HUES64 (cell line): ENCODE measurements around the gene LCN6.

Source experiments
- H3K27ac ChIP-seq: 2 replicates; pipeline ENCODE4 v1.7.0; 2013; ENCODE audit warnings: low read depth, low read length, inconsistent platforms
- H3K27me3 ChIP-seq: 2 replicates; pipeline ENCODE4 v1.6.1; 2013; ENCODE audit warnings: mild to moderate bottlenecking, low read length; ENCODE audit not compliant: insufficient read depth
- H3K36me3 ChIP-seq: 2 replicates; pipeline ENCODE4 v1.6.1; 2013; ENCODE audit warnings: mild to moderate bottlenecking, low read length; ENCODE audit not compliant: insufficient read depth
- H3K4me1 ChIP-seq: 2 replicates; pipeline ENCODE4 v1.6.1; 2013; ENCODE audit warnings: mild to moderate bottlenecking, low read length, moderate library complexity; ENCODE audit not compliant: insufficient read depth
- H3K4me3 ChIP-seq: 2 replicates; pipeline ENCODE4 v1.5.1; 2013; ENCODE audit warnings: mild to moderate bottlenecking, low read length, moderate library complexity
- H3K9ac ChIP-seq: 2 replicates; pipeline ENCODE4 v1.6.1; 2013; ENCODE audit warnings: mild to moderate bottlenecking, low read depth, low read length
- H3K9me3 ChIP-seq: 2 replicates; pipeline ENCODE4 v1.6.1; 2013; ENCODE audit warnings: low read depth, low read length; ENCODE audit not compliant: insufficient read depth
- WGBS: fragments of 150-250, 120-280 bp; methylation state at CpG from one replicate; pipeline ENCODE4 v1.1.7; 2013; ENCODE audit warnings: missing lambda C conversion rate; 5-methylcytosine and 5-hydroxymethylcytosine counted together

LCN6 gene

DNA sequence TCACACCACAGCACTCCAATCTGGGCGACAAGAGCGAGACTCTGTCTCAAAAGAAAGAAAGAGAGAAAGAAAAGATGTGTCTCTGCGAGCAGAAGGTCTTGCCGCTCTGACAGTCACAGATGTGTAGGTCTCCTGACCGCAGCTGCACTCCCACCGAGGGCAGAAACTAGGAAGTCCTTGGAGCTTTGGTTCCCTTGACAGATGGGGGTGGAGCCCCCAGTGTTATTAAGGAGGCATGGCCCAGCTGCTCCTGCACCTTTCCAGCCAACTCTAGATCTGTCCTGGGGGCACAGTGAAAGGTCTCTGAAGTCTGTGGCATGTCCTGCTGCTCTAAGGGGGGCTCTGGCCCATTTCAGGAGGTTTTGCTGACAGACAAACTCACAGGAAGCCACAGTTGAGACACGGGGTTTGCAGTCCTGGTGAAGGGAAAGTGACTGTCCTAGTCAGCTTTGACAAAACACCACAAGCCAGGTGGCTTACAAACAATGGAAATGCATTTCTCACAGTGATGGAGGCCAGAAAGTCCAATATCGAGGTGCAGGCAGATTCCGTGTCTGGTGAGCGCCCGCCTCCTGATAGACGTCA, 45.0 kb downstream of the LCN6 start:
- Histone ChIP-seq H3K4me1 (no peaks in the 10 kb centered on the region), H3K9ac (no peak overlapping the region), H3K27me3 (peaks cover 10% of the 10 kb centered on the region; the same call in 1 of the 2 replicates), H3K4me3 (no peak overlapping the region), H3K9me3 (no peaks in the 10 kb centered on the region), H3K27ac (no peak overlapping the region), H3K36me3 (no peaks in the 10 kb centered on the region)
- WGBS, result 92% methylated on average over 12 of the region's 12 CpGs

DNA sequence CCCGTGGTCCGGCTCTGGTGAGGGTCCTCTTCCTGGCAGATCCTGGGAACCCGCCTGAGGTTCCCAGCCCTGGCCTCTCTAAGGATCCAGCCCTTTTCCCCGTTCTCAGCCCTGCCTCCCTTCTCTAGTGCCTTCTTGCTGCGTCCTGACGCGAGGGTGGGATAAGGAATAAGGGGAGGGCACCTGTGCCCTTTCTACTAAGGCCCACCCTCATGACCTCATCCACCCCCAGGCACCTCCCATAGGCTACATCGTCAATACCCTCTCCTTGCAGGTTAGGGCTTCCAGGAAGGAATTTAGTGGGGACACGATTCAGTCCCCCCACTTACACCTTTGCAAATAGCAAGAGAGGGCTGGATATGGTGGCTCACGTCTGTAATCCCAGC, 46.7 kb downstream of the LCN6 start:
- Histone ChIP-seq H3K4me3 (peak overlapping the region; percentile 31; the same call in 1 of the 2 replicates), H3K36me3 (no peaks in the 10 kb centered on the region), H3K27ac (no peak overlapping the region), H3K4me1 (no peaks in the 10 kb centered on the region), H3K27me3 (peaks cover 10% of the 10 kb centered on the region; the same call in 1 of the 2 replicates), H3K9me3 (no peaks in the 10 kb centered on the region), H3K9ac (no peak overlapping the region)
- WGBS, result 75% methylated on average over 6 of the region's 10 CpGs

DNA sequence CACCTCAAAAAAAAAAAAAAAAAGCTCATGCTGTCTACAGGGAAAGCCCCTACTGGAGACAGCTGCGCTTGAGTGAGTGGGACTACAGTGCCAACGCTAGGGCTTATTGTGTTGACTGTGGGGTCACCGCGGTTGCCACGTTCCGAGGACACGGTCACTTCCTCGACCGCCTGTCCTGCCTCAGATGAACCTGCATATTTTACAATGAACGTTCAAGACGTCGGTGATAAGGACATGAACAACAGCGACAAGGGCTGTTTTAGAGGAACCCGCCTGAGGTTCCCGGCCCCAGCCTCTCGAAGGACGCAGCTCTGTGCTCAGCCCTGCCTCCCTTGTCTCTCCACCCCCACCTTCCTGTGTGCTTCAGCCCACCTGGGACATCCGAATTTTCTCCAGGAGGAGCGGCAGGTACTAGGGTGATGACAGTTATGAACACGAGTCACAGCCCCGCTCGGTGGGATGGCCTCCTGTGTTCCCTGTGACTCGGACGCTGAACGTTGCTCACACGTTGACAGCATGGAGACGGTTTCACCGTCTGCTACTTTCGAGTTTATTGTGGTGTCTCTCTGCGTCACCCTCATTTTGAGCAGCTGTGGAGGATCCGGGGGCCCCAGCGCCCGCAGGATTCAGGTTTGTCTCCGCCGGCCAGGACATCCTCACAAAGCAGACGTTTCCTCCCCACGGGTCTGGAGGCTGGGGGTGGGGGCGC, 47.2 kb downstream of the LCN6 start:
- Histone ChIP-seq H3K9ac (no peak overlapping the region), H3K4me1 (no peaks in the 10 kb centered on the region), H3K27ac (no peak overlapping the region), H3K36me3 (no peaks in the 10 kb centered on the region), H3K9me3 (no peaks in the 10 kb centered on the region), H3K4me3 (peak overlapping the region; percentile 31; the same call in 1 of the 2 replicates), H3K27me3 (peaks cover 10% of the 10 kb centered on the region; the same call in 1 of the 2 replicates)
- WGBS, result 74% methylated on average over 38 of the region's 38 CpGs

DNA sequence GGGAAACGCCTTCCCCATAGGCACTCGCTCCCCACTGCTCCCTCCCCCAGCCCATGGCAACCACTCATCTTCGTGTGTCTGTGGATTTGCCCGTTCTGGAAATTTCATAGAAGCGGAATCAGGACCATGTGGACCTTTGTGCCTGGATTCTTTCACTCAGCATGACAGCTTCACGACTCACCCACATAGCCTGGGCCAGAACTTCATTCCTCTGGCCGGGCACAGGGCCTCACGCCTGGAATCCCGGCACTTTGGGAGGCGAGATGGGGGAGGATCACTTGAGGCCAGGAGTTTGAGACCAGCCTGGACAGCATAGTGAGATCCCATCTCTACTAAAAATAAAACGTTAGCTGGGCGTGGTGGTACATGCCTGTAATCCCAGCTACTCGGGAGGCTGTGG, 48.0 kb downstream of the LCN6 start:
- Histone ChIP-seq H3K4me3 (no peak overlapping the region), H3K27ac (no peak overlapping the region), H3K4me1 (no peaks in the 10 kb centered on the region), H3K9me3 (no peaks in the 10 kb centered on the region), H3K36me3 (no peaks in the 10 kb centered on the region), H3K27me3 (peaks cover 10% of the 10 kb centered on the region; the same call in 1 of the 2 replicates), H3K9ac (no peak overlapping the region)
- WGBS, result 93% methylated on average over 13 of the region's 13 CpGs

DNA sequence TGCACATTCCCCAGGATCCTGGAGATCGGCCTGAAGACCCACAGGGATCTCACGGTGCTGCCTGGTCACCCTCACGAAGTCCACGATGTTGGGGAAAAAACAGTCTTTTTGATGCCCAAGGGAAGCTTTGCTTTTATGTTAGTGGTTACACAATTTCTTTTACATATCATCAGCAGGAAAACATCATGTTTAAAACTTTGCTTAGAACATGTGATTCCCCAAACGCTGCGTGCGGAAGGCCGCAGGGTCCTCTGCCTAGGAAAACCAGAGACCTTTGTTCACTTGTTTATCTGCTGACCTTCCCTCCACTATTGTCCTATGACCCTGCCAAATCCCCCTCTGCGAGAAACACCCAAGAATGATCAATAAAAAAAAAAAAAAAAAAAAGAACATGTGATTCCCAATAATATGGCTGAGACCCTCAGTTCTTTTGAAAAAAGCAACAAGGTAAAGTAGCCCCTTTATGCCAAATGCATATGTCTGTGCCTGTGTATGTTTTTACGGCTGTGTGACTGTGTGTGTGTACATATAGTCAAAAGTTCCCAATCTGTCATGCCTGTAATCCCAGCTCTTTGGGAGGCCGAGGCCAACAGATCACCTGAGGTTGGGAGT, 49.6 kb downstream of the LCN6 start:
- no peaks in the 10 kb centered on the region for H3K9me3 ChIP-seq
- H3K4me3 ChIP-seq, result no peak overlapping the region
- H3K27me3 ChIP-seq, result peaks cover 10% of the 10 kb centered on the region; the same call in 1 of the 2 replicates
- H3K27ac ChIP-seq, result no peak overlapping the region
- 91% methylated on average over 10 of the region's 11 CpGs for WGBS
- H3K36me3 ChIP-seq, result no peaks in the 10 kb centered on the region
- H3K4me1 ChIP-seq, result peaks cover 3% of the 10 kb centered on the region; the same call in 1 of the 2 replicates
- no peak overlapping the region for H3K9ac ChIP-seq

DNA sequence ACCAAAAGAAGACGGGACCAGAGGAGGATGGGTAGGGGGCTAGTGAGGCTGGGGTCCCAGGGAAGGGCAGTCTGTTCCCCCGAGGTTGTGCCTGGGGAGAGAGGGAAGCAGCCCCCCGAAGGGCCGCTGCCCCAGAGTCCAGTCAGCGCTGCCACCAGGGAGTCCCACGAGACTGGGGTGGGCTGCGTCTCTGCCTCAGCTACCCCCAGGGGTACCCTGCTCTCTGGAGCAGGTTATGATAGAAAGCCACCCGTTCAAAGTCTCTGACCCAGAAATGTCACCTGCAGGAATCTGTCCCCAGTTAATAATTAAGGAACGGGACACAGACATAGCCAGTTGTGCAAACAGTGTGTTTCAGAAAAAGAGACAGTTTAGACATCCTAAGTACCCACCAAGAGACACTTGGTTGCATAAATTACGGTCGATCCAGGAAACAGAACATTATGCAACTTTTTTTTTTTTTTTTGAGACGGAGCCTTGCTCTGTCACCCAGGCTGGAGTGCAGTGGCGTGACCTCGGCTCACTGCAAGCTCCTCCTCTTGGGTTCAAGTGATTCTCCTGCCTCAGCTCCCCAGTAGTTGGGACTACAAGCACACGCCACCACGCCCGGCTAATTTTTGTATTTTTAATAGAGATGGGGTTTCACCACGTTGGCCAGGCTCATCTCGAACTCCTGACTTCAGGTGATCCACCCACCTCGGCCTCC, 50.4 kb downstream of the LCN6 start:
- no peaks in the 10 kb centered on the region for H3K36me3 ChIP-seq
- 92% methylated on average over 20 of the region's 20 CpGs for WGBS
- no peak overlapping the region for H3K4me3 ChIP-seq
- no peaks in the 10 kb centered on the region for H3K9me3 ChIP-seq
- H3K27ac ChIP-seq, result no peak overlapping the region
- no peak overlapping the region for H3K9ac ChIP-seq
- H3K27me3 ChIP-seq, result peaks cover 10% of the 10 kb centered on the region; the same call in 1 of the 2 replicates
- peaks cover 3% of the 10 kb centered on the region; the same call in 1 of the 2 replicates for H3K4me1 ChIP-seq

DNA sequence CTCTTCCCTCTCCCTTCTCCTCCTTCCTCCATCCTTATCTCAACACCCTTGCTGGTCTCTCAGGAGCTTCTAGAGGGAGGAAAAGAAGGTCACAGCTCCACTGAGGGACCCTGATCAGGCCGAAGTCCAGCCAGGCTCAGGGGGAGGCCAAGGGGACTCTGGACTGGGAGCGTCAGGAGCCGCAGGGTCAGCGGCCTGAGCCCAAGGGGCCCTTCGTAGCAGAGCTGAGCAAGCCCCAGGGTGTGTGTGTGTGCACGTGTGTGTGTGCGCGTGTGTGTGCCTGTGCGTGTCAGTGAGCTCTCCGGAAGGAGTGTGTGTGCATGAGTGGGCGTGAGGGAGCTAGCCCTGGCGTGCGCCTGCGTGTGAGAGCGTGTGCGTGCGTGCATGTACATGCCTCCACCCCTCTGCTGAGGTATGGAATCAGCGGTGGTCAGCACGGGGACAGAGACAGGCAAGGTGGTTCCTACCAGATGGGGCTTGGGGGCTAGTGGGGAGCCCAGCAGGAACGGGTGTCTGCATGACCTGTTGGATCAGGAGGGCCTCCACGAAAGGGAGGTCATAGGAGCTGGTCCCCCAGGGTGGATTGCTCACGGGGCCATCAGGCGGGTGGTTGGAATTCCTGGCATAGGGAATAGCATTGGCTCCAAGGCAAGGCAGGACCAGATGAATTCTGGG, 51.0 kb downstream of the LCN6 start:
- Histone ChIP-seq H3K27me3 (peaks cover 10% of the 10 kb centered on the region; the same call in 1 of the 2 replicates), H3K9ac (no peak overlapping the region), H3K4me3 (no peak overlapping the region), H3K27ac (no peak overlapping the region), H3K4me1 (peaks cover 3% of the 10 kb centered on the region; the same call in 1 of the 2 replicates), H3K9me3 (no peaks in the 10 kb centered on the region), H3K36me3 (no peaks in the 10 kb centered on the region)
- 88% methylated on average over 23 of the region's 23 CpGs for WGBS

DNA sequence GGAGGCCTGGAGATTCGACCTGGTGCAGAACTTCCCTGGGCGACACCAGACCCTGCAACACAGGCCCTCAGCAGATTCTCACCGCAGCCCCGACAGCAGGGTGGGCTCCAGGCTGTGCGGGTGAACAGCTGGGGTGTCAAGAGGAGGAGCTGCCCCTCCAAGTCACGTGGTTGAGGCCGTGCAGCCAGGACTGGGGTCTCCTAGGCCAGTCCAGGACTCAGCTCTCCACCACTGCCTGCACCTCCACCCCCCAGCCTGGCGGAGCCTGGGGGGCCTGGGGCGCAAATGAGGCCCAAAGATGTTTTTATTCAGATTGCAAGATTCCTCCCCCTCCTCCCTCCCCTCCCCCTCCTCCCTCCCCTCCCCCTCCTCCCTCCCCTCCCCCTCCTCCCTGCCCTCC, 51.8 kb downstream of the LCN6 start:
- Histone ChIP-seq H3K9me3 (no peaks in the 10 kb centered on the region), H3K4me1 (peaks cover 7% of the 10 kb centered on the region), H3K36me3 (no peaks in the 10 kb centered on the region), H3K4me3 (no peak overlapping the region), H3K27me3 (peaks cover 6% of the 10 kb centered on the region; the same call in 1 of the 2 replicates), H3K9ac (no peak overlapping the region), H3K27ac (no peak overlapping the region)
- 91% methylated on average over 8 of the region's 9 CpGs for WGBS

DNA sequence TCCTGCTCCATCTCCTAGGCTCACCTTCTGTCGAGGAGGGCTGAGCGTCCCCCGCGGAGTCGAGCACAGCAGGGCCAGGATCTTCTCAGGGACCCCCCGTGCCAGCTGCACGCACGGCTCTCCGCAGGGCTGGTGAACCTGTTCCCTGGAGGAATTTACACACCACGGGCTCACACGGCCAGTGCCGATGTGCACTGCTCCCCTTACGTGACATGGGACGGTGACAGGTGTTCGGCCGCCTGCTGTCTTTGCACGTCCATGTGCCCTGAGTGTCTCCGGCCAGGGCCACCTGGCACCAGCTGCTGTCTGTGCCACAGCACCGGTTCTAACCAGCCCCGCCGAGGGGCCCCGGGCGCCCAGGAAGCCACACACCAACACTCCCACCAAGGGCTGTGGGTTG, 52.4 kb downstream of the LCN6 start:
- WGBS, result 88% methylated on average over 23 of the region's 23 CpGs
- Histone ChIP-seq H3K27me3 (peaks cover under 1% of the 10 kb centered on the region; the same call in 1 of the 2 replicates), H3K9ac (no peak overlapping the region), H3K4me1 (peaks cover 10% of the 10 kb centered on the region), H3K36me3 (no peaks in the 10 kb centered on the region), H3K27ac (no peak overlapping the region), H3K9me3 (no peaks in the 10 kb centered on the region), H3K4me3 (no peak overlapping the region)

DNA sequence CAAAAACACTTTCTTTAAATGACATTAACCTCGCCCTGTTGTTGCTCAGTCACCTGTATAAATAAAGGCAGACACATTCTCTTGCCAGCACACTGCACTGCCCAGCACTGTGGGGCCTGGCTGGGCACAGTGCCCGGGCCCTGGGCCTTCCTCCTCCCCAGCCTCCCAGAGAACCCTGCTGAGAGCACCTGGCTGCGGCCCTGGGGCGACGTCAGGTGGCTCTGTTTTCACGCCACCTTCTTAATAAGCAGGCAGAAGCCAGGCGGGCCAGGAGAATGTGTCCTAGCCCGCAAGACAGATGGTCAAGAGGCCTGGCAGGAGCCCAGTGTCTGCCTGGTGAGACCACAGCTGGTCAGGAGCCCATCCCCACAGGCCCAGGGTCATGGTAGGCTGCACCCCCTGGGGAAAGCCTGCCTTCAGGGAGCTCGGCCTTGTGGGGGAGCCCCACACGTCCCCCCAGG, 52.9 kb downstream of the LCN6 start:
- peaks cover 10% of the 10 kb centered on the region for H3K4me1 ChIP-seq
- no peaks in the 10 kb centered on the region for H3K36me3 ChIP-seq
- H3K9ac ChIP-seq, result no peak overlapping the region
- H3K9me3 ChIP-seq, result no peaks in the 10 kb centered on the region
- H3K27me3 ChIP-seq, result no peaks in the 10 kb centered on the region
- no peak overlapping the region for H3K27ac ChIP-seq
- whole genome bisulfite sequencing, result 91% methylated on average over 10 of the region's 10 CpGs
- no peak overlapping the region for H3K4me3 ChIP-seq
